HG02840 (cell line): ENCODE results near the gene SRSF3.
"Not testable (repeated sequence)": the region's sequence is repeated elsewhere in the genome, so short reads cannot be mapped to it uniquely, and the experiment has no call there.

Source experiments
- ATAC-seq: cut with Tn5 transposase; IDR thresholded peaks from one replicate; pipeline ENCODE4 v1.9.1; 2021; ENCODE audit warnings: mild to moderate bottlenecking, moderate library complexity, moderate number of reproducible peaks; ENCODE audit not compliant: unreplicated experiment, low FRiP score

SRSF3 gene

GRCh38 chr6:36603222-36604089, 9.3 kb downstream of the SRSF3 start:
- no peak for ATAC-seq

- ATAC-seq, result no peak
Observed at GRCh38 chr6:36604090-36605060, 10.2 kb downstream of the SRSF3 start.

GRCh38 chr6:36605143-36605542, 11.0 kb downstream of the SRSF3 start:
- no peak for ATAC-seq

GRCh38 chr6:36605560-36606391, 11.6 kb downstream of the SRSF3 start:
- ATAC-seq, result no peak

GRCh38 chr6:36607305-36607682, 13.1 kb downstream of the SRSF3 start:
- ATAC-seq, result not testable (repeated sequence)

GRCh38 chr6:36607683-36608386, 13.7 kb downstream of the SRSF3 start:
- ATAC-seq, result no peak

GRCh38 chr6:36608788-36609563, 14.8 kb downstream of the SRSF3 start:
- ATAC-seq, result no peak

- ATAC-seq, result no peak
Observed at GRCh38 chr6:36609582-36609981, 15.4 kb downstream of the SRSF3 start.

- no peak for ATAC-seq
Observed at GRCh38 chr6:36610041-36610955, 16.1 kb downstream of the SRSF3 start.

GRCh38 chr6:36610956-36611336, 16.8 kb downstream of the SRSF3 start:
- ATAC-seq, result no peak

- not testable (repeated sequence) for ATAC-seq
Observed at GRCh38 chr6:36611679-36612078, 17.5 kb downstream of the SRSF3 start.

GRCh38 chr6:36612101-36612625, 18.0 kb downstream of the SRSF3 start:
- ATAC-seq, result no peak

- no peak for ATAC-seq
Observed at GRCh38 chr6:36613200-36613995, 19.2 kb downstream of the SRSF3 start.

- ATAC-seq, result no peak
Observed at GRCh38 chr6:36615018-36615761, 21.0 kb downstream of the SRSF3 start.

GRCh38 chr6:36616893-36617521, 22.8 kb downstream of the SRSF3 start:
- no peak for ATAC-seq
